Breast epithelium (tissue), 4 donors: ENCODE results near the gene HDDC2. TPM values are rescaled to one million over a fixed set of nuclear protein-coding genes. Genes with fewer than 3 reads are reported as not detected.

Experiments used
- DNase-seq, 2 donors: peaks; one replicate each; pipeline ENCODE4 v3.0.0-alpha.2; 2019; ENCODE audit warnings: low spot score in 2 of 2
- H3K27ac ChIP-seq, 2 donors: fragments of 200-600 bp; sonication (generic) in 1 of 2; one replicate each; pipeline ENCODE4 v1.5.1; 2016 to 2019; ENCODE audit warnings: mild to moderate bottlenecking in 1 of 2
- H3K27me3 ChIP-seq, 2 donors: fragments of 200-600 bp; sonication (generic) in 1 of 2; one replicate each; pipeline versions ENCODE4 v1.5.1 to v1.6.0; 2017 to 2019; ENCODE audit warnings: control low read depth in 1 of 2, mild to moderate bottlenecking in 1 of 2
- H3K36me3 ChIP-seq: fragments of 200-600 bp; one replicate; pipeline ENCODE4 v1.5.1; 2019
- H3K4me1 ChIP-seq, 2 donors: fragments of 200-600 bp; sonication (generic); one replicate each; pipeline ENCODE4 v1.5.1; 2016 to 2019; ENCODE audit warnings: control low read depth in 1 of 2
- H3K4me3 ChIP-seq, 3 donors: fragments of 200-600 bp; sonication (generic); 1 replicate in 2 of 3; 2 replicates in 1 of 3; pipeline ENCODE4 v1.5.1; 2016 to 2019; ENCODE audit warnings: mild to moderate bottlenecking in 3 of 3, moderate library complexity in 2 of 3
- H3K9me3 ChIP-seq, 2 donors: fragments of 200-600 bp; sonication (generic) in 1 of 2; one replicate each; pipeline ENCODE4 v1.5.1; 2016 to 2019; ENCODE audit warnings: control low read depth in 1 of 2
- CTCF ChIP-seq, 3 donors: fragments of 450-650 bp; IDR thresholded peaks; one replicate each; pipeline ENCODE4 v1.5.1; 2016 to 2017; ENCODE audit warnings: antibody characterized with exemption in 3 of 3, mild to moderate bottlenecking in 3 of 3, moderate library complexity in 3 of 3
- POLR2A ChIP-seq: fragments of 450-650 bp; IDR thresholded peaks from one replicate; pipeline ENCODE4 v1.6.1; 2016; ENCODE audit warnings: antibody characterized with exemption, mild to moderate bottlenecking, moderate library complexity
- POLR2AphosphoS5 ChIP-seq, 3 donors: sonication (generic); formaldehyde crosslinking; IDR thresholded peaks; one replicate each; pipeline ENCODE4 v1.6.1; 2017; ENCODE audit warnings: antibody characterized with exemption in 3 of 3
- intact Hi-C: fragments of 100-400 bp; cut with DNase I; formaldehyde crosslinking; loops from one replicate; pipeline ENCODE4 v1.15.1; 2023; ENCODE audit warnings: low total_unique reads
- total RNA-seq, 3 donors: library from RNA; depleted of rRNA; stranded (reverse); fragments of >200 nt; gene quantifications; one replicate each; pipeline ENCODE4 v1.1.0, GENCODE V29; 2016

HDDC2 gene, protein sequence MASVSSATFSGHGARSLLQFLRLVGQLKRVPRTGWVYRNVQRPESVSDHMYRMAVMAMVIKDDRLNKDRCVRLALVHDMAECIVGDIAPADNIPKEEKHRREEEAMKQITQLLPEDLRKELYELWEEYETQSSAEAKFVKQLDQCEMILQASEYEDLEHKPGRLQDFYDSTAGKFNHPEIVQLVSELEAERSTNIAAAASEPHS
- total RNA-seq = 10 to 100 TPM; 60.6 to 96.2 (median 88.1) TPM

- Histone ChIP-seq H3K27me3 (no peaks in the 10 kb centered on the region), H3K4me1 (peaks cover 0 to 11% of the 10 kb centered on the region in 2 donors), H3K4me3 (peak within 1 kb of the TSS; percentile 78 to 98 (median 88)), H3K36me3 (no peaks in the 10 kb centered on the region), H3K27ac (peak within 1 kb of the TSS; percentile 91 to 97), H3K9me3 (no peaks in the 10 kb centered on the region)
- intact Hi-C loops = loop anchor here (10.0 kb wide), 1 partner anchor 453 kb away; no protein-coding TSS in a partner anchor
- peak; percentile 34 to 63 for DNase-seq
- no peak for TF ChIP-seq CTCF (IDR thresholded peaks at IDR 0.05)
- peak in 2 of 3 donors; percentile 41 to 44 for TF ChIP-seq POLR2AphosphoS5 (IDR thresholded peaks at IDR 0.05)
Measured at GRCh38 chr6:125301435-125302391, at the start of gene HDDC2. TSS of gene HDDC2 (minus strand) at chr6:125301967. CDS start at chr6:125301932, 35 bp downstream.

DNA sequence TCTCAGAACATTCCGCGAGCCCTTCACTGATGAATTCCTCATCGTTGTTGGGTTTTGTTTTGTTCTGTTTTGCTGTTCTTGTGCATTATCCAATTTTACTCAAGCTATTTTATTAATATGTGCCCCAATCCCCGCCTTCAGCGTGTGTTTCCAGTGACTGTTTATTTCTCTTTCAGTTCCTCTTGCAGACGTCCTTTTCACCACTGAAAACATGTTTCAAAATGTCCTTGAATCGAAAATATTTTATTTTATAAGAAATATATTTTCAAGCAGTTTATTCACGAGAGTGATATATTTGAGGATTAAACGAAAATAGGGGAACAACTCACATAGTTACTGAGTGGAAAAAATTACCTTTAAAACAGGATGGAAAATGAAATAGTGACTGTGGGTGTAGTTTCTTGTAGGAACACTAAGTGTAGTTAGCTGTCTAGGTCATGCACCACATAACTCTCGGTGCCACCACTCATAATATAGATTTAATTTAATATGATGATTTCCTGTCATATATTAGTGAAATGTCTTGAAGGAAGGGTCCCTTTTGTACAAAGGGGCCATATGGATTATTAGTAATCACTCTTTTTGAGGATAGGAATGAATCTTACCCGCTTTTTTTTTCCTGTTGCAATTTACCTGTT, 45.3 kb upstream of the HDDC2 start:
- intact Hi-C loops = no loop called here
- TF ChIP-seq POLR2A (no peak), CTCF (IDR thresholded peaks at IDR 0.05) (no peak), POLR2AphosphoS5 (IDR thresholded peaks at IDR 0.05) (no peak)
- DNase-seq = no peak
- H3K27me3 ChIP-seq = no peaks in the 10 kb centered on the region
- no peak overlapping the region for H3K4me3 ChIP-seq
- no peaks in the 10 kb centered on the region for H3K36me3 ChIP-seq
- no peaks in the 10 kb centered on the region for H3K9me3 ChIP-seq
- H3K27ac ChIP-seq = peak overlapping the region in 1 of 2 donors; percentile 48
- no peaks in the 10 kb centered on the region for H3K4me1 ChIP-seq

DNA sequence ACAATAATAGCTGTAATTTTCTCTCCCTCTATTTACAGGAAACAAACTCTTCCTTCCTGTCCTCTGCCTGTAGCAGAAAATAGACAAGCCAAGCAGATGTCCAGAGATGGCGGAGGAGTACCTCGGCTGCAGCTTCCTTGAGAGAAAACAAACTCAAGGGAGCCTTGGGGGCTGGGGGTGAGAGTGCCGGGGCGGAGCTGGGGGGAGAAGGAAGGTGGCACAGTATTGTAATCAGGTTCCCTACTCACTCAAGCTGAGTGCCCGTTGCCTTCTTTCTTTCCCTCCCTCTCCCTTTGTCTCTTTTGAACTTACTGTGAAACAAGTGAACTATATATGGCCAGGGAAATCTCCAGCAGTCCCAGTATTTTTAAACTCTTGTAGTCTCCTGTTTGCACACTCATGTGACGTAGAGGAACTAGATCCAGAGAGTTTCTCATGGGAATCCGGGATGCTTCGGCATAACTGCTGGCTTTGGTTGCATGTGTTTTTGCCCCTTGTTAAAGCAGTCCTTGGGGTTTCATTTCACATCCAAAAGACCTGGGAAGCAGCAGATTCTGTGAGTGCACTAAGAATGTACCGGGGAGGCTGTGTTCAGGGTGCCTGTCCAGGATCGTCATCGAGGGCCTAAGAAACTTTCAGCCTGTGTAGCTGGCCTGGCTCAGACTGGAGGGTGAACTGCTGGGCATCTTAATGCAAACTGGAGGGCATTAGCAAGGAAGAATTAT, 44.6 kb upstream of the HDDC2 start:
- no peaks in the 10 kb centered on the region for H3K27me3 ChIP-seq
- peak overlapping the region in 1 of 2 donors; percentile 48 for H3K27ac ChIP-seq
- DNase-seq = no peak
- H3K36me3 ChIP-seq = no peaks in the 10 kb centered on the region
- intact Hi-C loops = no loop called here
- no peak for TF ChIP-seq POLR2AphosphoS5 (IDR thresholded peaks at IDR 0.05)
- no peak for TF ChIP-seq POLR2A
- TF ChIP-seq CTCF (IDR thresholded peaks at IDR 0.05) = no peak
- no peaks in the 10 kb centered on the region for H3K4me1 ChIP-seq
- peaks cover 0 to 3% of the 10 kb centered on the region in 2 donors for H3K9me3 ChIP-seq
- peak overlapping the region in 2 of 3 donors; percentile 12 to 27 for H3K4me3 ChIP-seq

GRCh38 chr6:125341460-125341859, 39.7 kb upstream of the HDDC2 start:
- H3K4me3 ChIP-seq = no peak overlapping the region
- H3K27me3 ChIP-seq = no peaks in the 10 kb centered on the region
- no peak for DNase-seq
- intact Hi-C loops = no loop called here
- peaks cover 0 to 3% of the 10 kb centered on the region in 2 donors for H3K9me3 ChIP-seq
- H3K36me3 ChIP-seq = no peaks in the 10 kb centered on the region
- H3K27ac ChIP-seq = no peak overlapping the region
- H3K4me1 ChIP-seq = no peaks in the 10 kb centered on the region
- TF ChIP-seq CTCF (IDR thresholded peaks at IDR 0.05) (no peak), POLR2A (no peak), POLR2AphosphoS5 (IDR thresholded peaks at IDR 0.05) (no peak)
